ENCODE data around the gene SSU72.

Gene SSU72

GRCh38 chr1:1574721-1575537, at the start of gene SSU72:
Gene SSU72 (minus strand): TSS chr1:1574863. CDS start chr1:1574557, 306 bp downstream.
- peak; percentile 84 to 85 for DNase-seq

GRCh38 chr1:1623631-1624442, 49.2 kb upstream of the SSU72 start:
- DNase-seq, result no peak

GRCh38 chr1:1623181-1623630, 48.5 kb upstream of the SSU72 start:
- DNase-seq, result no peak

GRCh38 chr1:1622788-1623094, 48.1 kb upstream of the SSU72 start:
- no peak for DNase-seq

- DNase-seq, result no peak
These were observed 47.5 kb upstream of the SSU72 start for GRCh38 chr1:1622010-1622787.

- no peak for DNase-seq
These were observed 46.7 kb upstream of the SSU72 start for GRCh38 chr1:1621173-1622009.

GRCh38 chr1:1620433-1621139, 45.9 kb upstream of the SSU72 start:
- no peak for DNase-seq

- DNase-seq, result peak in 1 of 2 experiments; percentile 30
These were observed 45.3 kb upstream of the SSU72 start for GRCh38 chr1:1619917-1620361.

- DNase-seq, result no peak
These were observed 43.9 kb upstream of the SSU72 start for GRCh38 chr1:1618396-1619068.

- DNase-seq, result no peak
These were observed 43.3 kb upstream of the SSU72 start for GRCh38 chr1:1617925-1618324.

GRCh38 chr1:1617516-1617915, 42.9 kb upstream of the SSU72 start:
- no peak for DNase-seq

- DNase-seq, result no peak
These were observed 42.2 kb upstream of the SSU72 start for GRCh38 chr1:1616838-1617237.

GRCh38 chr1:1616045-1616790, 41.6 kb upstream of the SSU72 start:
- peak in 1 of 2 experiments; percentile 8 for DNase-seq

- peak; percentile 94 to 95 for DNase-seq
These were observed 40.8 kb upstream of the SSU72 start, which contains the start of gene MIB2 for GRCh38 chr1:1615256-1616044. Gene MIB2 (plus strand): TSS chr1:1615500. CDS start chr1:1623453, 7,953 bp downstream.

- DNase-seq, result no peak
These were observed 40.2 kb upstream of the SSU72 start for GRCh38 chr1:1614954-1615255.

GRCh38 chr1:1614204-1614953, 39.7 kb upstream of the SSU72 start:
- peak; percentile 71 to 75 for DNase-seq

- DNase-seq, result no peak
These were observed 38.9 kb upstream of the SSU72 start for GRCh38 chr1:1613509-1614082.

- DNase-seq, result no peak
These were observed 37.4 kb upstream of the SSU72 start for GRCh38 chr1:1612104-1612400.

- no peak for DNase-seq
These were observed 36.1 kb upstream of the SSU72 start for GRCh38 chr1:1610796-1611195.
